ENCODE measurements around the gene RPP38. TPM values are rescaled to one million over a fixed set of nuclear protein-coding genes. Genes with fewer than 3 reads are reported as not detected.

Gene RPP38
- total and polyA plus RNA-seq, 2 of the 4 experiments (the other 2 are of a cell fraction), result 12.4 to 19.0 TPM

DNA sequence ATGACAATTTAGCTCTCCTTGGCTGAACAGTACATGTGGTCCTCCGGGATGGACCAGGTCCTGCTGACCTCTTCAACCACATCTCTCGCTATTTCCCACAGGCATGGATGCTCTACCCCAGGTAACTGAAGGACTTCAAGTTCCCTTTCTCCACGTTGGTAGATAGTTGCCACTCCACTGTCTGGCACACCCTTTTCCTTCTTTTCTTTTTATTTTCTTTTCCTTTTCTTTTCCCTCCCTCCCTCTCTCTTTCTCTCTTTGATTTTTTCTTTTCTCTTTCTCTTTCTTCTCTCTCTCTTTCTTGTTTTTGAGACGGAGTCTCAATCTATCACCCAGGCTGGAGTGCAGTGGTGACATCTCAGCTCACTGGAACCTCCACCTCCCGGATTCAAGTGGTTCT, 5.7 kb upstream of the RPP38 start:
- WGBS, 2 experiments (ENCODE audit: extremely low coverage in 2 of 2, insufficient read length in 1 of 2), result 96% methylated on average over 3 of the region's 5 CpGs; no CpG with 5 or more reads in 1 of the 2 experiments
- H3K27ac ChIP-seq (ENCODE audit: insufficient read depth, low read length), result no peak overlapping the region
- H3K4ac ChIP-seq (ENCODE audit: low read depth, low read length), result no peak overlapping the region
- H4K20me1 ChIP-seq (ENCODE audit: insufficient read depth, low read length), result no peaks in the 10 kb centered on the region
- no peak overlapping the region for H3K9ac ChIP-seq (ENCODE audit: low read depth, low read length)
- no peaks in the 10 kb centered on the region for H3K27me3 ChIP-seq (ENCODE audit: control insufficient read depth, insufficient read depth, low read length)
- no peaks in the 10 kb centered on the region for H3K9me3 ChIP-seq (ENCODE audit: control insufficient read depth, insufficient read depth, low read length)
- no peaks in the 10 kb centered on the region for H3K4me1 ChIP-seq (ENCODE audit: control insufficient read depth, insufficient read depth, low read length)
- no peak overlapping the region for H4K8ac ChIP-seq (ENCODE audit: low read depth in 2 of 2, low read length in 2 of 2)
- no peak overlapping the region for H3K56ac ChIP-seq (ENCODE audit: extremely low read depth, insufficient read depth, low read length)
- H2AFZ ChIP-seq (replicated peaks; ENCODE audit: low read length, poor library complexity), result no peak overlapping the region
- H3K23ac ChIP-seq (ENCODE audit: low read depth, low read length), result no peak overlapping the region
- no peak overlapping the region for H2BK15ac ChIP-seq (ENCODE audit: low read depth, low read length)
- H3K9me1 ChIP-seq (ENCODE audit: insufficient read depth, low read length), result peaks cover under 1% of the 10 kb centered on the region; the same call in 1 of the 2 replicates
- CTCF ChIA-PET, result no interaction called here
- no peak overlapping the region for H2AK5ac ChIP-seq (ENCODE audit: low read depth, low read length)
- H2BK20ac ChIP-seq (ENCODE audit: low read depth, low read length), result no peak overlapping the region
- no peaks in the 10 kb centered on the region for H3K79me1 ChIP-seq (ENCODE audit: low read depth in 1 of 2, low read length in 2 of 2)
- H4K5ac ChIP-seq (ENCODE audit: low read depth, low read length), result no peak overlapping the region
- H2BK5ac ChIP-seq (ENCODE audit: low read depth, low read length, poor library complexity, severe bottlenecking), result no peak overlapping the region
- DNase-seq (no peak), ATAC-seq (ENCODE audit: low read depth) (no peak)
- H3K4me2 ChIP-seq (ENCODE audit: low read depth, low read length), result no peak overlapping the region
- H2AK9ac ChIP-seq (replicated peaks; ENCODE audit: low read depth, low read length, poor library complexity), result no peak overlapping the region
- intact Hi-C loops (cut with micrococcal nuclease), result no loop called here
- in situ Hi-C loops (cut with MboI; ENCODE audit: low sequenced_read_pairs), result loop anchor here (25.0 kb wide), 1 partner anchor 579 kb away; no protein-coding TSS in a partner anchor
- no peak overlapping the region for H3K4me3 ChIP-seq (ENCODE audit: insufficient read depth, low read depth, low read length)
- H3K36me3 ChIP-seq (ENCODE audit: control insufficient read depth, insufficient read depth, low read length), result no peaks in the 10 kb centered on the region
- TF ChIP-seq, protein P1, sequence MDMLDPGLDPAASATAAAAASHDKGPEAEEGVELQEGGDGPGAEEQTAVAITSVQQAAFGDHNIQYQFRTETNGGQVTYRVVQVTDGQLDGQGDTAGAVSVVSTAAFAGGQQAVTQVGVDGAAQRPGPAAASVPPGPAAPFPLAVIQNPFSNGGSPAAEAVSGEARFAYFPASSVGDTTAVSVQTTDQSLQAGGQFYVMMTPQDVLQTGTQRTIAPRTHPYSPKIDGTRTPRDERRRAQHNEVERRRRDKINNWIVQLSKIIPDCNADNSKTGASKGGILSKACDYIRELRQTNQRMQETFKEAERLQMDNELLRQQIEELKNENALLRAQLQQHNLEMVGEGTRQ (IDR thresholded peaks at IDR 0.05; ENCODE audit: low read depth, low read length), result no peak
- TF ChIP-seq CHD1 (IDR thresholded peaks at IDR 0.05; ENCODE audit: low read depth, low read length) (no peak), MAZ (IDR thresholded peaks at IDR 0.05; ENCODE audit: borderline replicate concordance, low read depth, low read length) (no peak), BHLHE40 (IDR thresholded peaks at IDR 0.05; ENCODE audit: low read depth, low read length) (no peak), RFX5 (IDR thresholded peaks at IDR 0.05; ENCODE audit: low read depth, low read length) (no peak), RCOR1 (IDR thresholded peaks at IDR 0.05; ENCODE audit: insufficient replicate concordance, low read length) (no peak), CEBPB (IDR thresholded peaks at IDR 0.05; ENCODE audit: low read depth, low read length) (no peak), POLR2A (IDR thresholded peaks at IDR 0.05; ENCODE audit: low read depth, low read length) (no peak), MAFK (IDR thresholded peaks at IDR 0.05; ENCODE audit: low read depth, low read length) (no peak), RAD21 (IDR thresholded peaks at IDR 0.05; ENCODE audit: low read length) (no peak), NFE2L2 (IDR thresholded peaks at IDR 0.05; ENCODE audit: low read depth, low read length) (no peak), FOS (IDR thresholded peaks at IDR 0.05; ENCODE audit: low read depth, low read length) (no peak), MXI1 (IDR thresholded peaks at IDR 0.05; ENCODE audit: borderline replicate concordance, low read depth, low read length) (no peak)
- TF ChIP-seq, protein P2, sequence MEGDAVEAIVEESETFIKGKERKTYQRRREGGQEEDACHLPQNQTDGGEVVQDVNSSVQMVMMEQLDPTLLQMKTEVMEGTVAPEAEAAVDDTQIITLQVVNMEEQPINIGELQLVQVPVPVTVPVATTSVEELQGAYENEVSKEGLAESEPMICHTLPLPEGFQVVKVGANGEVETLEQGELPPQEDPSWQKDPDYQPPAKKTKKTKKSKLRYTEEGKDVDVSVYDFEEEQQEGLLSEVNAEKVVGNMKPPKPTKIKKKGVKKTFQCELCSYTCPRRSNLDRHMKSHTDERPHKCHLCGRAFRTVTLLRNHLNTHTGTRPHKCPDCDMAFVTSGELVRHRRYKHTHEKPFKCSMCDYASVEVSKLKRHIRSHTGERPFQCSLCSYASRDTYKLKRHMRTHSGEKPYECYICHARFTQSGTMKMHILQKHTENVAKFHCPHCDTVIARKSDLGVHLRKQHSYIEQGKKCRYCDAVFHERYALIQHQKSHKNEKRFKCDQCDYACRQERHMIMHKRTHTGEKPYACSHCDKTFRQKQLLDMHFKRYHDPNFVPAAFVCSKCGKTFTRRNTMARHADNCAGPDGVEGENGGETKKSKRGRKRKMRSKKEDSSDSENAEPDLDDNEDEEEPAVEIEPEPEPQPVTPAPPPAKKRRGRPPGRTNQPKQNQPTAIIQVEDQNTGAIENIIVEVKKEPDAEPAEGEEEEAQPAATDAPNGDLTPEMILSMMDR (conservative IDR thresholded peaks at IDR 0.05; ENCODE audit: low read depth, low read length), result no peak
- no peak overlapping the region for H2BK120ac ChIP-seq (ENCODE audit: low read depth, low read length)
- BruUV-seq (replicated peaks), result no TSS peak
- no peak overlapping the region for H4K91ac ChIP-seq (ENCODE audit: insufficient read depth, low read depth, low read length)
- POLR2A ChIA-PET (ENCODE audit: unreplicated experiment), result no interaction called here
- dilution Hi-C loops (cut with HindIII; ENCODE audit: low sequenced_read_pairs, unreplicated experiment), result no loop called here
- no peak overlapping the region for H3K18ac ChIP-seq (ENCODE audit: low read depth, low read length)
- no peak overlapping the region for H3K14ac ChIP-seq (replicated peaks; ENCODE audit: low read depth, low read length)
